Measurements from ENCODE around the gene SMAP2.

Gene SMAP2

GRCh38 chr1:40390857-40391256, 17.3 kb downstream of the SMAP2 start:
- no peak for DNase-seq (ENCODE audit: low read depth, low spot score)

GRCh38 chr1:40391688-40392145, 18.2 kb downstream of the SMAP2 start:
- DNase-seq (ENCODE audit: low read depth, low spot score) = no peak

- no peak for DNase-seq (ENCODE audit: low read depth, low spot score)
Measured at GRCh38 chr1:40392221-40392620, 18.7 kb downstream of the SMAP2 start.

GRCh38 chr1:40393173-40393572, 19.6 kb downstream of the SMAP2 start:
- no peak for DNase-seq (ENCODE audit: low read depth, low spot score)

- no peak for DNase-seq (ENCODE audit: low read depth, low spot score)
Measured at GRCh38 chr1:40394491-40395172, 21.1 kb downstream of the SMAP2 start.

GRCh38 chr1:40395190-40396175, 22.0 kb downstream of the SMAP2 start:
- DNase-seq (ENCODE audit: low read depth, low spot score) = no peak

GRCh38 chr1:40396420-40396819, 22.9 kb downstream of the SMAP2 start:
- no peak for DNase-seq (ENCODE audit: low read depth, low spot score)

GRCh38 chr1:40397258-40397657, 23.7 kb downstream of the SMAP2 start:
- no peak for DNase-seq (ENCODE audit: low read depth, low spot score)

GRCh38 chr1:40399984-40400704, 26.6 kb downstream of the SMAP2 start:
- DNase-seq (ENCODE audit: low read depth, low spot score) = no peak

- no peak for DNase-seq (ENCODE audit: low read depth, low spot score)
Measured at GRCh38 chr1:40401473-40402201, 28.1 kb downstream of the SMAP2 start.

GRCh38 chr1:40404670-40405462, 31.3 kb downstream of the SMAP2 start:
- no peak for DNase-seq (ENCODE audit: low read depth, low spot score)

- no peak for DNase-seq (ENCODE audit: low read depth, low spot score)
Measured at GRCh38 chr1:40405812-40406211, 32.3 kb downstream of the SMAP2 start.

GRCh38 chr1:40407453-40407852, 33.9 kb downstream of the SMAP2 start:
- no peak for DNase-seq (ENCODE audit: low read depth, low spot score)

- no peak for DNase-seq (ENCODE audit: low read depth, low spot score)
Measured at GRCh38 chr1:40409467-40409866, 35.9 kb downstream of the SMAP2 start.

- no peak for DNase-seq (ENCODE audit: low read depth, low spot score)
Measured at GRCh38 chr1:40411294-40411693, 37.8 kb downstream of the SMAP2 start.

- DNase-seq (ENCODE audit: low read depth, low spot score) = no peak
Measured at GRCh38 chr1:40411843-40412242, 38.3 kb downstream of the SMAP2 start.

GRCh38 chr1:40413527-40414252, 40.2 kb downstream of the SMAP2 start:
- no peak for DNase-seq (ENCODE audit: low read depth, low spot score)

GRCh38 chr1:40414331-40414730, 40.8 kb downstream of the SMAP2 start:
- DNase-seq (ENCODE audit: low read depth, low spot score) = no peak

- DNase-seq (ENCODE audit: low read depth, low spot score) = no peak
Measured at GRCh38 chr1:40416709-40417108, 43.2 kb downstream of the SMAP2 start.
